ENCODE measurements around the gene SLC7A9.
A peak's percentile ranks its signal among the peaks of the same experiment; 100 is the strongest.
"Not testable (repeated sequence)": the region's sequence is repeated elsewhere in the genome, so short reads cannot be mapped to it uniquely, and the experiment has no call there.

SLC7A9 gene

GRCh38 chr19:32869369-32869965 is at the start of gene SLC7A9:
SLC7A9 (minus strand) TSS chr19:32869767; CDS start chr19:32868534, 1,233 bp downstream.
- DNase-seq, result peak; percentile 72

DNA sequence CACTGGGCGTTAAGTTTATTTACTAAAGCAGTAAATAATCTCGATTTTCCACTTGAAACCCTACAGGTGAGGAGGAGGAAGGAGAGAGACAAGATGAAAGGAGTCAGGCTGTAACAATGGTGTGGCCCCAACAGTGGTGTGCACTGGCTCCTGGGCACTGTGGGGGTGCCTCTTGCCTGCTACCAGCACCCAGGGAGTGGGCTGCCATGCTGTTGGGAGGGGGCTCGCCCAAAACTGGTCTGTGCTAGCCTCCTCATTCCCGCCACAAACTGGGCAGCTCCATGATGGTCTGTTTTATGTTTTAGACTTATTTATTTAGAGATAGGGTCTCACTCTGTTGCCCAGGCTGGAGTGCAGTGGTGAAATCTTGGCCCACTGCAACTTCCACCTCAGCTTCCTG is 49.8 kb upstream of the SLC7A9 start:
- no peak for DNase-seq

- no peak for DNase-seq
These were observed 48.0 kb upstream of the SLC7A9 start for GRCh38 chr19:32917616-32917996.

GRCh38 chr19:32916969-32917615 is 47.5 kb upstream of the SLC7A9 start:
- no peak for DNase-seq

DNA sequence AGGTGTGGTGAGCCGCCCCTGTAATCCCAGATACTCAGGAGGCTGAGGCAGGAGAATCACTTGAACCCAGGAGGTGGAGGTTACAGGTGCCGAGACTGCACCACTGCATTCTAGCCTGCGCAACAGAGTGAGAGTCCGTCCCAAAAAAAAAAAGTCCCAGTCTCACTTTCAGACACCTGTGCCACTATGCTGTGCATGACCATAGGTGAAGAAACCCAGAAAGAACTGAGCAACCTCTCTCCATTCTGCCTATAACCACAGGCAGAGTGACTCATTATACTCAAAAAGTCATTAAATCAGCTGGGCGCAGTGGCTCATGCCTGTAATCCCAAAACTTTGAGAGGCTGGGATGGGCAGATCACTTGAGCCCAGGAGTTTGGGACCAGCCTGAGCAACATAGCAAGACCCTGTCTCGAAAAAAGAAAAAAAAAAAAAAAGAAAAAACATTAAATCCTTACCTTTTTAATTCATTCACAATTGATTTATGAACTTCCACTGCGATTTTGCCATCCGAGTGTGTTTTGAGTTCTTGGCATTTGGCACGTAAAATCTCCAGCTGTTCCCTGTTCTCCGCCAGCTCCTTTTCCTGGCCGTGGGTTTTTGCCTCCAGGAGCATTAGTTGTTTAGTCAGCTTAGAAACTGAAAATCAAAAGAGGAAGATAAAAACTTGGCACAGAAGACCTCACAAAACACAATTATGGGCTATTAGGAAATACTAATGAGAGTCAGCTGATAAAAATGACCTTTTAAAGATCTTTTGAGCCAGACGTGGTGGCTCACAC is 45.5 kb upstream of the SLC7A9 start:
- DNase-seq, result no peak

- no peak for DNase-seq
These were observed 41.9 kb upstream of the SLC7A9 start for GRCh38 chr19:32911467-32911866.

GRCh38 chr19:32910874-32911273 is 41.3 kb upstream of the SLC7A9 start:
- no peak for DNase-seq

GRCh38 chr19:32910094-32910493 is 40.5 kb upstream of the SLC7A9 start:
- no peak for DNase-seq

DNA sequence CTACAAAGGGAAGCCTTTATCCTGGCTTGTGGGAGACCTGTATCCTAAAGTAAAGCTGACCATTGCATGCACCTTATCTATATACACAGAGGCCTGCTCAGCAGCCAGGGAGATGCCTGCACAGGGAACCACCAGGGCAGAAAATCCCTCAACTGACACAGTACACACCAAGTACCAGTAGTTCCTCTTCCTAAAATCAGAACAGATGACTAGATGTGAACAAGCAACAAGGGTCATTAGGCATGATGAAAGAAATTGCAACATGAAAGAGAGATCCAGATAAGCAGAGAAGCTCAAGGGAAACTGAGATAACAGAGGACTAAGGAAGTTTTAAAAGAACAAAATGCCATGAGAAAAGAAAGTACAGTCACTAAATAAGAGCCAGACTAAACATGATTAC is 39.7 kb upstream of the SLC7A9 start:
- no peak for DNase-seq

DNA sequence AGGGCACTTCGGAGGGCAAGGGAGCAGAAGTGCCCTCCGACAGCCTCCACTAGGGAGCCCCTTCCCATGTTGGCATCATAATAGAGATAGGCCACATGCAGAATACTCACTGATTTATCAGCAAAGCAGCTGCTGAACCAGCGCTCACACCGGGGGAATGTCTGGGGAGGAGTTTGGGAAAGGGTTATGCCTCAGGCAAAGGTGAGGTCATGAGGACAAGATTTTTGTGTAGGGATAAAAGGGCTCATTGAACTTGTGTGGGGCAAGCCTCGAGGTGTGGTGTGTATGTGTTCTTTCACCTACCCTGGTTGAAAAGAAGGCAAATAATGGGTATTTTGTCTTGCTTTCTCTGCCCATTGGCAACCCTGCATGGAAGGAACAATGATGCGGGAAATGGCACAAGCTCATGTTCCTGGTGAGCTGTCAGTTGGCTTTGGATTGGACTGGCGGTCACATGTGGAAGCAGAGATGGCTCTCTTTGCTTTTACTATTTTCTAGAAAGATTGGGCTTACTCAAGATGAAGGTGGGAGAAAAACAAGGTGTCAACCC is 39.1 kb upstream of the SLC7A9 start:
- DNase-seq, result no peak

DNA sequence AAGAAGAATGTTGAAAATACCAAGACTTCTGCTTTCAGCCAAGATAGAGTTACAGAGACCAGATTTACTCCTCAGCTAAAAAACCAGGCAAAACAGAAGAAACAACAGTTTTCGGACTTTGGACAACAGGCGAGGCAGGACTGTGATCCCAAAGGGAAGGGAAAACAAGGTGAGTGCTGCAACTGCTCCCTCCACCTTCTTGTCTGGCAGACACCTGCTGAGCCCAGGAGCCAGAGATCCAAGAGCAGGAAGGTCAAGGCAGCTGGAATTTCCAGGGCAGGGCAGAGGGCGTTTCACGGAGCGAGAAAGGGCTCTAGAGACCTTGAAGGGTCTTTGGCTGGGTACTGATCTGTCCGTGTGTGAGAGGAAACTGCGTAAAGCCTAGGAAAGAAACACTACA is 32.9 kb upstream of the SLC7A9 start:
- DNase-seq, result no peak

DNA sequence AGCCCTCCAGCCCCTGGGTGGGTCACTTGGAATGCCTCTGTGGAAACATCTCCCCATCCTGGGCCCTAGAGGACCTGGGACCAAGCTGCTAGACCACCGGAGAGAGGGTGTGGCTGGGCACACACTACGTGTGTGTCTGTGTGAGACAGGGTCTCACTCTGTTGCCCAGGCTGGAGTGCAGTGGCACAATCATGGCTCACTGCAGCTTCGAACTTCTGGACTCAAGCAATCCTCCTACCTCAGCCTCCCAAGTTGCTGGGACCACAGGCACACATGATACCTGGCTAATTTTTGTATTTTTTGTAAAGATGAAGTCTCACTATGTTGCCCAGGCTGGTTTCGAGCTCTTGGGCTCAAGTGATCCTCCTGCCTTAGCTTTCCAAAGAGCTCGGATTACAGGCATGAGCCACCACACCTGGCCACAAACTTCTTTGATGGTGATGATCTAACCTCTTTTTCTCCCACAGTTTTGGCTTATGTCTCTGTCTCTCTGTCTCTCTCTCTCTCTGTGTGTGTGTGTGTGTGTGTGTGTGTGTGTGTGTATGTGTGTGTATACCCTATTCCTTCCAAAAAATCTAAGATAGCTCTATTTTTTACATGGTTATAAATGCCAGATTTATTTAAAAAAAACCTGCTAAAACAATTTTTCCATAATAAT is 32.1 kb upstream of the SLC7A9 start:
- DNase-seq, result peak; percentile 29

DNA sequence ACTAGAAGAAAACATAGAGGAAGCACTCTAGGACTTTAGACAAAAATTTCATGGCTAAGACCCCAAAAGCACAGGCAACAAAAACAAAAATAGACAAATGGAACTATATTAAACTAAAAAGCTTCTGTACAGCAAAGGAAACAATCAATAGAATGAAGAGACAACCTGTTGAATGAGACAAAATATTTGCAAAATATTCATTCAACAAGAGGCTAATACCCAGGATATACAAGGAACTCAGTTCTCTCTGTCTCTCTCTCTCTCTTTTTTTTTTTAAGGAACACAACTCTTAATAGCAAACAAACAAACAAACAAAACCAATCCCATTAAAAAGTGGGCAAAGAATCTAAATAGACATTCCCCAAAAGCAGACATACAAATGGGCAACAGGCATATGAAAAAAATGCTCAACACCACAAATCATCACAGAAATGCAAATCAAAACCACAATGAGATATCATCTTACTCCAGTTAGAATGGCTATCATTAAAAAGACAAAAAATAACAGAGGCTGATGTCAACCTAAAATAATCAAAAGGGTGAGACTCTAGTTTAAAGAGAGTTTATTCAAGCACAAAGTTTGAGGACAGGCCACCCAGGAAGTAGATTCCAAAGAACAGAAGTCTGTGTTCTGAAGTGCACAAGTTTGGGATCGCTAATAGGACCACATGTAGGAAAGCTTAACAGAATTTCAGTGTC is 27.1 kb upstream of the SLC7A9 start:
- DNase-seq, result no peak

DNA sequence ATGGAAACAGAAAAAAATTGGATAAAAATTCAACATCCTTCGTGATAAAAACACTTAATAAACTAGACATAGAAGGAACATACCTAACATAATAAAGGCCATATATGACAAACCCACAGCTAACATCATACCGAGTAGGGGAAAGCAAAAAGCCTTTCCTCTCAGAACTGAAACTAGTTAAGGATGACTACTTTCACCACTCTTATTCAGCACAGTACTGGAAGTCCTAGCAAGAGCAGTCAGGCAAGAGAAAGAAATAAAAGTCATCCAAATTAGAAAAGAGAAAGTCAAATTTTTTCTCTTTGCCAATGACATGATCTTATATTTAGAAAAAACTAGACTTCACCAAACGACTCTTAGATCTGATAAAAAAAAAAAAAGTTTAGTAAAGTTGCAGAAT is 25.8 kb upstream of the SLC7A9 start:
- DNase-seq, result no peak

DNA sequence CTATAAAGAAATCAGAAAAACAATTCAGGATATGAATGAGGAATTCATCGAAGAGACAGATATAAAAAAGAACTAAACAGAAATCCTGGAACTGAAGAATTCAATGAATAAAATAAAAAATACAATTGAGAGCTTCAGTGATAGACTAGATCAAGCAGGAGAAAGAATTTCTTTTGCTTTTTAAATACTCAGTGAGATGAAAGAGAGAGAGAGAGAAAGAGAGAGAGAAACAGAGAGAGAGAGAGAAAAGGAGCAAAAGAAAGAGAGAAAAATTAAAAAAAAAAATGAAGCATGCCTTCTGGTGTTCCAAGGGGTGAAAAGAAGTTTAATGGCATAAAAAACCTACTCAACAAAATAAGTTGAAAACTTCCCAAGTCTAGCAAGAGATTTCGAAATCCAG is 22.0 kb upstream of the SLC7A9 start:
- DNase-seq, result no peak

GRCh38 chr19:32890841-32891240 is 21.3 kb upstream of the SLC7A9 start:
- DNase-seq, result no peak

- DNase-seq, result no peak
These were observed 20.8 kb upstream of the SLC7A9 start for GRCh38 chr19:32890326-32890725.

DNA sequence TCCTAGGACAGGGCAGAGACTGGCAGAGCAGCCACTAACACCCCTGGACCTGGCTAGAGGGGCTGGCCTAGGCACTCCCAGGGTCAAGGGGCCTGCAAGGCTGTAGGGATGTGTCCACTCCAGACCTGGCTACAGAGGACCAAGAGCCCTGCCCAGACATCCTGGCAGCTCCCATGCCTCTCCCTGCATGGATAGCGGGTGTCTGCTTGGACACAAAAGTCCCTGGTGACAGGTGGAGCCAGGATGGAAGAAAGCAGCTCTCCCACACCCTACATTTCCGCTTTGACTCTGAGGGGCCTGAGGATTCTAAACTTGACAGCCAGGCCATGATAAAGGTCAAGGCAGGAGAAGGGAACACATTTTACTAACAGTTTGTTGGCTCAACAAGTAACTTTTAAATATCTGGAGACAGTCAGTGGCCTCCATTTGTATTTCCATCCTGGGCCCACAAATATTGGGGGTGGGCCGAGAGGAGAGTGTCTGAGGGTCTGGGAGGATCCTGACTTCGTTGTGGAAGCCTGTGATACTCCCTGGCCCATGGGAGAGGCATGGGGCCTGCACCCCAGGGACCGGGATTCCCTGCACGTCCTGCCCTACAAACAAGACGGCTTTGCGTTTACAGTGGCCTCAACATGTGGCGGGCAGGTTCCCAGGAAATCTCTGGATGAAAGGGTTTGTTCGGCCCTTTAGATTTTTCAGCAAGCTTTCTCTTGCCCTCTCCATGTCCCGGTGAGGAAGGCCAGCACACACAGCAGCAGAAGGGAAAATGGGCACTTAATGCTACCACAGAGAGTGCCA is 19.8 kb upstream of the SLC7A9 start:
- no peak for DNase-seq

- DNase-seq, result no peak
These were observed 18.1 kb upstream of the SLC7A9 start for GRCh38 chr19:32887572-32888215.

- DNase-seq, result no peak
These were observed 16.7 kb upstream of the SLC7A9 start for GRCh38 chr19:32886241-32886640.

- DNase-seq, result not testable (repeated sequence)
These were observed 15.7 kb upstream of the SLC7A9 start for GRCh38 chr19:32885255-32885654.

All from DMS53 (cell line).